MV-4-11 (cell line): ENCODE data around the gene MMP24OS.

ENCODE experiments used
- DNase-seq: peaks from one replicate; lab custom pipeline; 2025; lab: John Stamatoyannopoulos, UW

MMP24OS gene

DNA sequence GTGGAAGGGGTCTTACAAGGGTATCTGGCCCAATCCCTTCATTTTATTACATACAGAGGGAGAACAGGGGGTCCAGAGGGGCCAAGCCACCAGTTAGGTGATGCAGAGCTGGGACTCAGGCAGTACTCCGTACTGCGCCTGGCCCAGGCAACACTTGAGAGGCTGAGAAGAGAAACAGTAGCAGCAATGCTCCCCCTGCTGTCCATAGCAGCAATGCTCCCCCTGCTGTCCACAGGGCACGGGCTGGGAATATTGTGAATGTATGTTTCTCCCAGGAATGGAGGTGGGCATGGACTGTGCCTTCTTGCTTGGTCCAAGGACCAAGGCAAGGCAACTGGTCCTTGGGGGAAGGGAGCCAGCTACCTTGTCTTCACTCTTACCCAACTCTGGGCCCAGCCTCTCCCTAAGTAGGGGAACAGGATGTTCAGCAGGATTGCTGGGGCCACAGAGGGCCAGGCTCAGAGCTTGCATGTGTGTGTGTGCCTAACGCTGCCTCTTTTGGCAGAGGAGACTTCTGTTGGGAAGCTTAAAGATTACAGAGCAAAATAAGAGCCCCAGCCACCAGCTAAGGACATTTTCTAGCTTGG, 29.1 kb upstream of the MMP24OS start:
- DNase-seq, result peak; percentile 55

DNA sequence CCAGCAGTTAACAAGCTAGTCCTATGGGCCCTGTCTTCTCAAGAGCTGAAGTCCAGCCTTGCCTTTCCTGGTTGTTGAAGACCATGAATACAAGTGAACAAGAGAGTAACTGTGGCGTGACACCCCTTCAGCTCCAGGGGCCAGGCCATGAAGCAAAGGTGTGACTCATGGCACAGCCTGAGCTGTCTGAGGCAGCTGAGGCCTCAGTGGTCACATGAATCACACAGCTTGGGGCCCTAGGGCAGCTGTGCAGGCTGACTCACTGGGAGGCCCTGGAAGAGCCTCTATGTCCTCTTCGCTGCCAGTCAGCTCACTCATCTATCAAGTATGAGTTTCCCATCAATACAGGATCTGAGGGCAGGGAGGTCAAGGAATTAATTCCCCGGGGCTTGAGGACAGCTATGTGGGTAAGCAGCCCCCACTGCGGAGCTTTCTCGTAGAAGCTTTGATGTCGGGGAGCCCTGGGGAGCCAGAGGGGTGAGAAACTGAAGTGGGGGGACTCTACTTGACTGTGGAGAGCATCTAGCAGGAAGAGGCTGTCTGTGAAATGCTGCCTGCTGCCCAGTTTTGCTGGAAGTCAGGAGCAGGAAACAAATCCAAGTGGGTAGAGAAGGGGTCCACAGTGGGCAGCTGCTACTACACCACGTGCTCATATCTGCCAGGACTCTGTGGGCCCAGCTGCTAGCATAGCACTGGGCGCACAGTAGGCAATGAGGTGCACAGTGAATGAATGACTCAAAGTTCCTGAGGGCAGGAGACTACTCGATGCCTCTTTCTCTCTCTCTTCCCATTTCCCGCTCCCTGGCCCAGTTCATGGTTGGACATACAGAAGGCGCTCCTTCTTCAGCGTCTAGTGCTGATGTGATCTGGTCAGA, 28.0 kb upstream of the MMP24OS start:
- DNase-seq, result peak; percentile 96

DNA sequence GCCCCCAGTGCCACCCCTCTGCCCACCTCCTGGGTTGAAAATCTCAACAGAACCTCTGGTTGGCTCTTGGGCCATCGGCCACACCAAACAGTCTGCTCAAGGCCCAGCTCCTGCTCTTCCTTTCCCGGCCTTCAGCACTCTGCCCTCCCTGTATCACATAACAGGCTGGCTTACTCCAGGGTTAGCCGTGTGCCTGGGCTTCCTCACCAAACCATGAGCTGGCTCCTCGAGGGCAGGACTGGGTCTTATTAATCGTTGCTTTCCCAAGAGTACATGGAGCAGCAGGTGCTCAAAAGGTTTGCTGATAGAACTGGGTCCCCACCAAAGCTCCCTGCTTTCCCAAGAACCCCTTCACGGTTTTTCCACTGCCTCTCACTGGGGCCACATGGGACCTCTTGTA, 27.0 kb upstream of the MMP24OS start:
- DNase-seq, result no peak

DNA sequence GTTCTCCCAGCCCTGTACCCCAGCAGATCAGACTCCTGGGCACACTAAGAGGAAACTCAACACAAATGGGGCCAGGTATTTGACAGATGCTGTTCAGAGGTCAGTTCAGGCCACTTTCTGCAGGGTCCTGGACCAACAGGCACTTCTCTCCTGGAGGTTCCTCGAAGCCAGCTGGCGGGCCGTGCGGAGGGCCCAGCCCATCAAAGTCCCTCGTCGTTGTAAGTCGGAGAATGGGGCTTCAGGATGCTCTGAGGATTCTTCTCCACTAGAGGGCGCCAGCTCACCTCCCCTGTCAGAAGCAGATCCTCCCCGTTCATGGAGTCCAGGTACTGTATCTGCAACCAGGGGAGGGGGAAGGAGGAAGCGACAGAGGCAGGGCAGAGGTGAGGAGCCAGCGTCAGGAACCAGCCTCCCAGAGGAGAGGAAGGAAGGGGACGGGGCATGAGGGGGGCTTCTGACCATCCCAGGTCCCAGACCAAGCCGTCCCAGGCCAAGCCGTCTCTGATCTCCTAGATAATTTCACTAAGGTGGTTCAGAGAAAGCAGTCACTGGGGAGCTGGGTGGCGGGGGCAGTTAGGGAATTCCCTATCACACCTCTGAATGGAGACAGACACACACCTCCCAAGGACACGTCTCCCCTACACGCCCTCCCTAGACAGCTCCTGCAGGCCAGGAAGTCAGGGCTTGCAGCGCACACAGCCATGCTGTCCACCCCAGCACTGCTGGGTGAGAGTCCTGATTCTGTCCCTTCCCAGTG, 26.0 kb upstream of the MMP24OS start:
- peak; percentile 74 for DNase-seq

DNA sequence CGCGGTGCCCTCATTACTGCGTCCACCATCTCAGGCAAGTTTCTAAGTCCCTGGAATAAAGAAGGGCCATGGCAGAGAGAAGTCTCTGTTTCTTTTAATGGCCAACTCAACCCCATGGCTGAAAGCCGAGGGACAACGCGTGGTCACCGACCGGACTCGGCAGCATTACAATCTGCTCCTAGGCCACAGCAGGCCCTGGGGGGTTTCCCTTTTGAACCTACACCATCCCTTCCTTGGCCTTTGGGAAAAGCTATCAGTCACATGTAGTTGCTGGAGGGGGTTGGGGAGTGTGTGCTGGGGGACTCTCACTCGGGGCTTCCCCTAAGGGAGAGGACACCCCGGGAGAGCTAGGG, 25.4 kb upstream of the MMP24OS start:
- DNase-seq, result no peak

DNA sequence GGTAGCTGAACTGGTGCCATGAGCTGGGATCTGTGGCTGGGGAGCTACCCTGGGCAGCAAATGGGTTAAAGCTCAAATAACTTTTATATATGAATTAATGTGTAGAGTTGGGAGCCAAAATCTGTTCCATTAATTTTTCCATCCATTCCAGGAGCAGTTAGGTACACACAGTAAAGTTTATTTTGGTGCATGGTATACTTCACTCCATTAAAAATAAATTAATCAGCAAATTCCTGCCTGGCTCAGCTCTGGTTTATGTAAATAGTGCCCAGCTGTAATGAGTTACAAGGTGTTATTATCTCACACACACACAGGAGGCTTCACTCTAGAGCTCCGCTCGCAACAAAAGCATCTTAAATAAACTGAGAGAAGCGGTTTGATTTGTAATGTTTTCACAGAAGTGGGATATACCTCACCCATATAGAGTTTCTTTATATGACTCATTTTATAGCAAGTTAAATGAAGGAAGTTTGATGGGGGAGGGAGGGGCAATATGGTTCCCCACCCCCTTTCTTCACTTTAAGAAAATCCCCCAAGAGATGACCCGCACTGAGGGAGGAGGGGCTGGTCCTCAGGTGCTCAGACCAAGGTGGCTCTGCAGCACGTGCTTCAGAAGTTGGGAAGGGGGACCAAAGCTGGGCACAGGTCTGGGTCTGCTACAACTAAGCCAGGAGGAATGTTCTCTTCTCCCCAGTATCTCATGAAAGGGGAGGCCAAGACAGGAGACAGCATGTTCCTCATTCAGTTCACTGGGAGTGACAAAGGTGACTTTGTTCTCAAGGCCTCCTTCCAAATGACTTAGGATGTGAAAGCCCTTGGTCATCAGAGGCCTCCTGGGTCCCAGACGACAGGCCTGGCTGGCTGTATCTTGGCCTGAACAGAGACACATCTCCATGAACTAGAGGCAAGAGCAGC, 24.8 kb upstream of the MMP24OS start:
- DNase-seq, result no peak

DNA sequence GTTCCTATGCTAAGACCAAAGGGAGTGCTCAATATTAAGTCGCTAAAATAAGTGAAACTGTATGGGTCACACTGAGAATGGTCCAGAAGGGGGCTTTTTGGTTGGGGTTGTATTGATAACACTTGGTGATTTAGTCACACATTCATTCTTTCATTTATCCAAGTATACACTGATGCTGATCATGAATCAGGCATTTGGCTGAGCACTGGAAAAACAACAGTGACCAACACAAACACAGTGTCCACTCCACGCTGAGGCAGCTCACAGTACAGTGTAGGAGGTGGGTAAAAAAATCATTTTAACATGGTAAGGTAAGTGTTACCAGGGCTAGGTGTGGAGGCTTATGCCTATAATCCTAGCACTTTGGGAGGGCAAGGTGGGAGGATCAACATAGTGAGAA, 23.5 kb upstream of the MMP24OS start:
- no peak for DNase-seq

DNA sequence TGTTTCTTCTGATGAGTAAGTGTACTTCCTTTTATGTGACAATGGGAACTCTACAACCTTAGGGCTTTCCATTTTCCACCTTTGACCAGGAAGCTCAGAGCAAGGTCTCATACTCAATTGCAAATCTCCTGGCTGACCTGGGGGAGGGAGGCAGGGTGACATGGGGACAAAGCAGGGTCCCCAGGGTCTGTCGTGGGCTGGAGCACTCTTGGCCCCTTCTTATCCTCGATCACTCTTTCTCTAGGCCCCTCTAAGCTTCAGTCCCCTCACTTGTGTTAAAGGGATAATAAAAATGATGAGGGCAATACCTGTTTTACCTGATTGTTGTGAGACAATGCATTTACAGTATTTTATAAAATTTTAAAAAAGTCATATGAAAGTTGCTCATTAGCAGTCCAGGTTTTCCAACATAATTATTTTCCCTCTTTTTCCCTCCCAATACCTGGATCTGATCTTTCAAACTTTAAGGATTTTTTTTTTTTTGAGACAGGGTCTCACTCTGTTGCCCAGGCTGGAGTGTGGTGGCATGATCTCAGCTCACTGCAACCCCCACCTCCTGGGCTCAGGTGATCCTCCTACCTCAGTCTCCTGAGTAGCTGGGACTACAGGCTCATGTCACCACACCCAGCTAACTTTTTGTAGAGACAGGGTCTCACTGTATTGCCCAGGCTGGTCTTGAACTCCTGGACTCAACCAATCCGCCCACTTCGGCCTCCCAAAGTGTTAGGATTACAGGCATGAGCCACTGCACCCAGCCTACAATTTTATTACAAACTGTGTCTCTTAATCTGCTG, 22.7 kb upstream of the MMP24OS start:
- DNase-seq, result no peak

DNA sequence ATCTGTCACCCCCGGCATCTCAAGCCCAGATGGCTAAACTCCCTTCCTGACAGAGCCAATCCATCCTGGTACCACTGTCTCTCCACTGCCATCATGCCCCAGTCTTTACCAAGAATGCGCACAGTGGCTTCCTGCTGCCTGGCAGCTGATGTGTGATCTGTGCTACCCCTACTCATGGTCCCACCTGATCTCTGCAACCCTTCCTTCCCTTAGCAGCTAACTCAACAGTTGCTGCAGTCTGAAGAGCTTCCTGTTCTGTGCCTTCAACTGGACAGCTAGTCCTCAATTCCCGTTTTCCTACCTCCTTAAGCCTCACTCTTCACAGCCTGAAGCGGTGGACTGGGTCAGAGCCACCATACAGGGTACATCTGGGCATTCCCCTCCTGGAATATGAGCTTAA, 21.9 kb upstream of the MMP24OS start:
- peak; percentile 18 for DNase-seq

DNA sequence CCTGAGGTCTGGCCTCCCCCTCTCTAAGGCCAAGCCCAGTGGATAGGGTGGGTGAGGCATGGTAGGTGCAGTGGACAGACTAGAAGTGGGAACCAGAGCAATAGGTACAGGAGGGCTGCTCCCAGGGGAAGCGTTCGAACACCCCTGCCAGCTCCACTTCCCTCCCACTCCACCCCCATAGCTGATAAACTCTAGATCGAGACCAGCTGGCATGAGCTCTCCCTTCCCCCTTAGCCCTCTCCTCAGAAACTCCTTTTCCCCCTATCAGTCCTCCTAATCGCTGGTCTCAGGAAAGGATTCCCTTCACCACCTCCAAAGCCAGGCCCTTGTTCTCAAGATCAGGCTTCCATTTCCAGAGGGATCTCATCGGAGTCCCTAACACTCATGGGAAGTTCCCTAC, 20.3 kb upstream of the MMP24OS start:
- DNase-seq, result no peak

DNA sequence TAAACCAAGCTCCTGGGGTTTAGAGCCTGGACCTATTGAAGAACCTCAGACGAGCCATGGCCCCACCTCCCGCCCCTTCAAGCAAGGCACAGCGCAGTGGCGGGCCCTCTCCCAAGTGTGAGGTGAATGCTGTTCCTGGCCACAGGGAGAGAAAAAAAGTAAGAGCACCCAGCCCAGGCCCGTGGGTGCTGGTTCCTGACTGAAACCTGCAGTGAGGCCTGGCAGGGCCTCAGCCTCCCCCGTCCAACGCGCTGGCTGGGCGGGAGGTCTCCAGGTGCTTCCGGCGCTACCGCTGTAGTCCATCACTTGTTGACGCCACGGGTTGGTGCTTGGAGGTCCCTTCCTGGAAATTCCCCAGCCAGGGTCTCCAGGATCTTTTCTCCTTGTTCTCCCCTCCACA, 19.8 kb upstream of the MMP24OS start:
- no peak for DNase-seq

DNA sequence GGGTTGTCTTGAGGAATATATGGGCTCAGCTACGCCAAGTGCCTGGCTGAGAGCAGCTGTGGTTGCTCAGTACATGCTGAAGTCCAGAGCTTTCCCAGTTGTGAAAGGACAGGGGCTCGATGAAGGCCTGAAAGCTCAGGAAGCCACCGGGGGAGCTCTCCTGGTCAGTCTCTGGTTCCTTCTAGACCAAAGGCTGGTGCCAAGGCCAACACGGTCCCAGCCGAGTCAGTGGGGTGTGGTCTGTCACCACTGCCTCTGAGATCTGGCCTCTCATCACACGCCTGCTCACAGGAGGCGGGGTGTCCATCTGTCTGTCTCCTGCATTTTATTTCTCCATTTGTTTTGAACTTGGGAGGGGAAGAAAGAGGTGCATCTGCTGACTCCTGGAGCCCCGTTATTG, 19.2 kb upstream of the MMP24OS start:
- peak; percentile 24 for DNase-seq

DNA sequence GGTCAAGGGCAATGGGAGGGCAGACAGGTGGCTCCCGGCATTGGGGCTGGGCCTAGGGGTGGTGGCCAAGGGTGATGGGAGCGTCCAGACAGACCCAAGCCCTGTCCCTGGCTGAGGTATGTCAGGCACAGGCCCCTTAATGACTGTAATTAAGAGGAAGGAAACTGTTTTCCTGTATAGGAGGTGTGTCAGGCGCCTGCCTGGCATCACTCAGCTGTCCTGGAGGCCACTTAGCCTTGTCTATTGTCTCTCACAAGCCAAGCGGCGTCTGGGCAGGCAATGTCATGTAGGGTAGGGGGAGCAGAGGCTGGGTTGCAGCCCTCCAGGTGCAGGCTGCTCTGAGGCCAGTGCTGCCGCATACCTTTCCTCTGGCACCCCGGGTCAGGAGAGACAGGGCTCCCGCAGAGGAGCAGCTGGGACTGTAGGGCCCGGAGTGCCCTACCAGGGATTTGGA, 18.2 kb upstream of the MMP24OS start:
- DNase-seq, result no peak

DNA sequence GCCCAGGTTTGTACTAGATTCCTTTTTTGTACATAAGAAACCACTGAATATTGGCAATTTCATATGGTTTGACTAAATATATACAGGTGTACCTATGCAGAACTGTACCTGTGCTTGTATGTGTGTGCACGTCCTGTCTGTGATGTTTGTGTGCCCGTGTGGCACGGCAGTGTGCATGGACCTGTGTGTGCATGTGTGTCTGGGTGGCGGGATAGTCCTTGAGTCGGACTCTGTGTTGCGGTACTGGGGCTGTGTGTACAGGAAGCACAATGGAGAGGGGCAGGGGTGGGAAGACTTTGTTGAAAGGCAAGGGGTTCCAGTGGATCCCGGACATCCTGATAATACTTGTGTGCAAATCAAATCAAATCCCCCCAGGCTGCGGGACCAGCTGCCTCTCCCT, 17.8 kb upstream of the MMP24OS start:
- DNase-seq, result no peak

DNA sequence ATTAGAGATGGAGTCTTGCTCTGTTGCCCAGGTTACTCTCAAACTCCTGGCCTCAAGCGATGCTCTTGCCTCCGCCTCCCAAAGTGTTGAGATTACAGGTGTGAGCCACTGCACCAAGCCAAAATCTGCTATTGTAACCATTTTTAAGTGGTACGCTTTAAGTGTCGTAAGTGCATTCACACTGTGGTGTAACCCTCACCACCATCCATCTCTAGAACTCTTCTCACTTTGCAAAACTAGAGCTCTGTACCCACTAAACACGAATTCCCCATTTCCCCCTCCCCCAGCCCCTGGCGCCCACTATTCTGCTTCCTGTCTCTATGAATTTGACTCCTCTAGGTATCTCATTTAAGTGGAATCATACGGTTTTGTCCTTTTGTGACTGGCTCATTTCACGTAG, 17.1 kb upstream of the MMP24OS start:
- DNase-seq, result no peak

DNA sequence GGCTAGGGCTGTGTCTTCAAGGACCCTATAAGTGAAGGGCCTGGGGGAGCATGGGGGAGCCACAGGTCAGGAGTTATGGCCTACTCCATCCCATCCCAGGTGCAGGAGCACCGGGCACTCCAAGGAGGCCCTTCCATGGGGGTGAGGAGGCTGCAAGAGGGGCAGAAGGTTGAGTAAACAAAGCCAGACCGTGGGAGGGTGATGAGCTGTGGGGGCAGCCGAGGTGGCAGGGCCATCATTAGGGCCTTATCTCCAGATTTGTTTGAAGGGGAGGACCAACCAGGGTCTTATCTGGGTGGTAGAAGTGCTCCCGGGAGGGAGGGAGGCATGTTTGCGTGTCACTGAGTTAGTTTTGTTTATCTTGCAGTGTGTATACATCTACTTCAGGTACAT, 16.4 kb upstream of the MMP24OS start:
- no peak for DNase-seq

DNA sequence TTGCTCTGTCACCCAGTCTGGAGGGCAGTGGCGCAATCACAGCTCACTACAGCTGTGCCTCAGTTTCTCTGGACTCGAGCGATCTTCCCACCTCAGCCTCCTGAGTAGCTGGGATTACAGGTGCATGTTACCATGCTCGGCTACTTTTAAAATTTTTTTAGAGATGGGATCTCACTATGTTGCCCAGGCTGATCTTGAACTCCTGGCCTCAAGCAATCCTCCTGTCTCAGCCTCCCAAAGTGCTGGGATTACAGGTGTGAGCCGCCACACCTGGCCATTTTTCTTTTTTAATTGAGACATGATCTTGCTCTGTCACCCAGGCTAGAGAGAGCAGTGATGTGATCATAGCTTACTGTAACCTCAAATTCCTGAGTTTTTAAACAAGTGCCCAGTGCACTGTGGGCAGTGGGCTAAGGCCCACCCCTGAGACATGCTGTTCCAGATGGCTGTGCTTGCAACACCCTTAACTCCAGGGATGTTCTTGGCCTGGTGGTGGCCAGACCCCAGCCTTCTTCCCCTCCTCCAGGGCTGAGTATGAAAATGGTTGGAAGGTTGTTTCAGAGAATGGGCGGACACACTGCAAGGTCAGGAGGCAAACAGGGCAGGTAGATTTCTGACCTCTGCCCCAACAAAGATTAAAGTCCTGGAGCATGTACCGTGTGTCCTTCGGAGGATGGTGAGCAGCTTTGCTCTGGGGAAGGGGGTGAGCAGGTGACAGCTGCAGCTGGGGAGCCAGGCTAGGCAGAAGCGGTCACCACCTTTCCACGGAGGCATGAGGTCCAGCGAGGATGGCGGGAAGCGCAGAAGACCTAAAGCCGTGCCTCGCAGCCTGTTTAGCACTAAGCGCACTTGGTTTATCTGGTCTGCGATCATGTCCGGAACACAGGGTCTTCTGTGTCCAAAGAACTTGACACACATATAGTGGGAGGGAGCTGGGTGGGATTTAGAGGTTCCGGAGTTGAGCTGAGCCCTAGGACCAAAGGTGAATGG, 15.7 kb upstream of the MMP24OS start:
- no peak for DNase-seq

DNA sequence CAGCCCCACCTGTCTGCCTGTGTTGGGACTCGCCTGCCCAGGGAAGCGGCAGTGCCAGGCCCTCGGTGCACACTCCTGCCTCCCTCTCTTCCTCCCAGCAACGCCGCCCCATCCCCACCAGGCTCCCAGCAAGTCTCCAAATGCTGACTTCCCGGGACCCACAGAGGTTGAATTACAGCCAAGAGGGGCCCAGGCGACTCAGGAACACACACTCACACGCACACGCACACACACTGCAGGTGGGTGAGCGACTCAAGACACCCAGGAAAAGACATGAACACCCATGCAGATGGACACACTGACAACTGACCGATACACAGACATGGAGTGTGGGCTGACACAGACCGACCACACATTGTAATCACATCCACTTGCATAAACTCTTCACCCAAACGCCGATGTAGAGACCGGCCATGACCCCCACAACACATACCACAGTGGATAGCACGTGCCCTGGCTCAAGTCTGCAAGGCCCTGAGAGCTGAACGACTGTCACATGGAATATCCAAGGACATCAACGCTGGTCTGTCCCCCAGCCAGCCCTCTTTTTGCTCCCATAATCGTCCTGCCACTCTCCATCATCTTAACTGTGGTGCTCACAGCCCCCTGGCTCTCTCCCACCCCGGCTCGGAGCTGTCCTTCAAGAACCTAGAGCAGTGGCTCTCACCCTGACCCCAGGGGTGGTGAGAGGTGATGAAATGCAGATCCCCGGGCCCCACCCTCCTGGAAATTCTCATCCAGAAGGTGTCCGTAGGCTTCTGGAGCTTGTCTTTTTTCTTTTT, 14.8 kb upstream of the MMP24OS start:
- no peak for DNase-seq
